ENCODE results near the gene SPPL3. TPM values are rescaled to one million over a fixed set of nuclear protein-coding genes. Genes with fewer than 3 reads are reported as not detected.

The SPPL3 gene
- total RNA-seq, 1 donor from 2014 or later: 51.3 TPM

- peaks cover 5% of the 10 kb centered on the region for H3K4me1 Mint-ChIP-seq (ENCODE audit: low read depth)
- no peak overlapping the region for H3K27ac Mint-ChIP-seq (ENCODE audit: unreplicated experiment)
- no peak for DNase-seq (ENCODE audit: low spot score)
- peaks cover 21% of the 10 kb centered on the region for H3K36me3 Mint-ChIP-seq (ENCODE audit: low read depth)
- TF ChIP-seq CTCF (IDR thresholded peaks at IDR 0.05): no peak
- no peak overlapping the region for H3K4me3 Mint-ChIP-seq (ENCODE audit: unreplicated experiment)
- no peaks in the 10 kb centered on the region for H3K9me3 Mint-ChIP-seq (ENCODE audit: low read depth)
- no peaks in the 10 kb centered on the region for H3K27me3 Mint-ChIP-seq (ENCODE audit: low read depth)
These were observed 119.4 kb downstream of the SPPL3 start for GRCh38 chr12:120784804-120785203.

- no peaks in the 10 kb centered on the region for H3K27me3 Mint-ChIP-seq (ENCODE audit: low read depth)
- H3K27ac Mint-ChIP-seq (ENCODE audit: unreplicated experiment): no peak overlapping the region
- H3K36me3 Mint-ChIP-seq (ENCODE audit: low read depth): peaks cover 16% of the 10 kb centered on the region
- no peaks in the 10 kb centered on the region for H3K9me3 Mint-ChIP-seq (ENCODE audit: low read depth)
- no peak for DNase-seq (ENCODE audit: low spot score)
- peaks cover 5% of the 10 kb centered on the region for H3K4me1 Mint-ChIP-seq (ENCODE audit: low read depth)
- no peak overlapping the region for H3K4me3 Mint-ChIP-seq (ENCODE audit: unreplicated experiment)
- TF ChIP-seq CTCF (IDR thresholded peaks at IDR 0.05): no peak
These were observed 121.0 kb downstream of the SPPL3 start for GRCh38 chr12:120783197-120783596.

- no peak for DNase-seq (ENCODE audit: low spot score)
- Mint-ChIP-seq H3K36me3 (ENCODE audit: low read depth) (peaks cover 14% of the 10 kb centered on the region), H3K4me1 (ENCODE audit: low read depth) (peaks cover 9% of the 10 kb centered on the region), H3K27me3 (ENCODE audit: low read depth) (no peaks in the 10 kb centered on the region), H3K4me3 (ENCODE audit: unreplicated experiment) (no peak overlapping the region), H3K27ac (ENCODE audit: unreplicated experiment) (no peak overlapping the region), H3K9me3 (ENCODE audit: low read depth) (no peaks in the 10 kb centered on the region)
- TF ChIP-seq CTCF (IDR thresholded peaks at IDR 0.05): peak; percentile 52
These were observed 128.2 kb downstream of the SPPL3 start for GRCh38 chr12:120775862-120776552.

GRCh38 chr12:120774169-120774916, 129.8 kb downstream of the SPPL3 start:
- no peak overlapping the region for H3K27ac Mint-ChIP-seq (ENCODE audit: unreplicated experiment)
- H3K9me3 Mint-ChIP-seq (ENCODE audit: low read depth): no peaks in the 10 kb centered on the region
- H3K27me3 Mint-ChIP-seq (ENCODE audit: low read depth): no peaks in the 10 kb centered on the region
- no peak for TF ChIP-seq CTCF (IDR thresholded peaks at IDR 0.05)
- peaks cover 15% of the 10 kb centered on the region for H3K4me1 Mint-ChIP-seq (ENCODE audit: low read depth)
- no peak overlapping the region for H3K4me3 Mint-ChIP-seq (ENCODE audit: unreplicated experiment)
- H3K36me3 Mint-ChIP-seq (ENCODE audit: low read depth): peaks cover 15% of the 10 kb centered on the region
- DNase-seq (ENCODE audit: low spot score): no peak

- Mint-ChIP-seq H3K27me3 (ENCODE audit: low read depth) (no peaks in the 10 kb centered on the region), H3K9me3 (ENCODE audit: low read depth) (no peaks in the 10 kb centered on the region), H3K4me3 (ENCODE audit: unreplicated experiment) (no peak overlapping the region), H3K27ac (ENCODE audit: unreplicated experiment) (no peak overlapping the region), H3K4me1 (ENCODE audit: low read depth) (peaks cover 15% of the 10 kb centered on the region), H3K36me3 (ENCODE audit: low read depth) (peaks cover 27% of the 10 kb centered on the region)
- TF ChIP-seq CTCF (IDR thresholded peaks at IDR 0.05): no peak
- no peak for DNase-seq (ENCODE audit: low spot score)
These were observed 133.1 kb downstream of the SPPL3 start for GRCh38 chr12:120771097-120771496.
